ENCODE data around the gene HPCAL1.
"Not testable (repeated sequence)": the region's sequence is repeated elsewhere in the genome, so short reads cannot be mapped to it uniquely, and the experiment has no call there.

The HPCAL1 gene

GRCh38 chr2:10285556-10286198, 17.0 kb upstream of the HPCAL1 start:
- no peak for DNase-seq

- DNase-seq = no peak
Observed at GRCh38 chr2:10286216-10287037, 16.3 kb upstream of the HPCAL1 start.

- no peak for DNase-seq
Observed at GRCh38 chr2:10287761-10288160, 14.9 kb upstream of the HPCAL1 start.

- no peak for DNase-seq
Observed at GRCh38 chr2:10288606-10289005, 14.1 kb upstream of the HPCAL1 start.

GRCh38 chr2:10289352-10289751, 13.4 kb upstream of the HPCAL1 start:
- DNase-seq = no peak

GRCh38 chr2:10289891-10290290, 12.8 kb upstream of the HPCAL1 start:
- DNase-seq = no peak

GRCh38 chr2:10291376-10291775, 11.3 kb upstream of the HPCAL1 start:
- not testable (repeated sequence) for DNase-seq

- DNase-seq = no peak
Observed at GRCh38 chr2:10292033-10292432, 10.7 kb upstream of the HPCAL1 start.

GRCh38 chr2:10293603-10294002, 9.1 kb upstream of the HPCAL1 start:
- no peak for DNase-seq

- no peak for DNase-seq
Observed at GRCh38 chr2:10294077-10294476, 8.6 kb upstream of the HPCAL1 start.

GRCh38 chr2:10295649-10296048, 7.1 kb upstream of the HPCAL1 start:
- not testable (repeated sequence) for DNase-seq

- DNase-seq = no peak
Observed at GRCh38 chr2:10296142-10296541, 6.6 kb upstream of the HPCAL1 start.

- DNase-seq = no peak
Observed at GRCh38 chr2:10297191-10297830, 5.4 kb upstream of the HPCAL1 start.

GRCh38 chr2:10297959-10298531, 4.7 kb upstream of the HPCAL1 start:
- peak; percentile 68 to 70 for DNase-seq

GRCh38 chr2:10298777-10299176, 3.9 kb upstream of the HPCAL1 start:
- DNase-seq = not testable (repeated sequence)

GRCh38 chr2:10300328-10300920, 2.3 kb upstream of the HPCAL1 start:
- no peak for DNase-seq

GRCh38 chr2:10300997-10301940, 1.4 kb upstream of the HPCAL1 start:
- DNase-seq = peak in 1 of 2 experiments; percentile 13

GRCh38 chr2:10301941-10302478, 694 bp upstream of the HPCAL1 start:
- DNase-seq = no peak

GRCh38 chr2:10303181-10303693, 533 bp downstream of the HPCAL1 start:
- no peak for DNase-seq

GRCh38 chr2:10303694-10304378, 1.1 kb downstream of the HPCAL1 start:
- DNase-seq = peak; percentile 26 to 31

All from activated CD4-positive, alpha-beta T cell treated with anti-CD3 and anti-CD28 coated beads, Interleukin-2, amount 50 U/mL, for 4 hours (primary cell).